H1 (cell line): ENCODE results near the gene BCL2A1. TPM values are rescaled to one million over a fixed set of nuclear protein-coding genes. Genes with fewer than 3 reads are reported as not detected.

Experiments used
- BCL11A ChIP-seq, 2 experiments: IDR thresholded peaks; one replicate each; pipeline ENCODE4 v1.6.1; 2011; ENCODE audit warnings: low read depth in 2 of 2, low read length in 2 of 2, mild to moderate bottlenecking in 2 of 2
- GTF2F1 ChIP-seq: IDR thresholded peaks from 2 replicates; pipeline ENCODE4 v1.6.1; 2012; ENCODE audit warnings: low read depth, low read length, improper control_type of control experiment, borderline replicate concordance
- MAFK ChIP-seq: IDR thresholded peaks from 2 replicates; pipeline ENCODE4 v1.6.1; 2012; ENCODE audit warnings: low read depth, mild to moderate bottlenecking, improper control_type of control experiment, low read length
- NANOG ChIP-seq: IDR thresholded peaks from 2 replicates; pipeline ENCODE4 v1.6.1; 2011; ENCODE audit warnings: low read length, low read depth, mild to moderate bottlenecking, inconsistent platforms; ENCODE audit not compliant: insufficient read depth, poor library complexity, severe bottlenecking
- YY1 ChIP-seq: IDR thresholded peaks from 2 replicates; pipeline ENCODE4 v1.6.1; 2011; ENCODE audit warnings: low read depth, mild to moderate bottlenecking, low read length
- polyA plus RNA-seq, 7 experiments: library from polyadenylated mRNA; depleted of rRNA in 3 of 7; stranded (reverse) in 5 of 7; unstranded in 2 of 7; fragments of >200 nt in 5 of 7; fragments of 200-250 nt in 2 of 7; gene quantifications; 1 replicate in 5 of 7; 2 replicates in 1 of 7; 4 replicates in 1 of 7; pipeline versions ENCODE4 v1.2.1 to v1.2.3, GENCODE V29; 2011 to 2013; ENCODE audit warnings: missing spikeins in 2 of 7, mixed read lengths in 2 of 7
- total RNA-seq: library from RNA; stranded (reverse); fragmentation: NEBNext Ultra II Directional; extraction: Animal tissue kit (Norgen Biotek cat#: 25700); gene quantifications from 2 replicates; pipeline ENCODE4 v1.2.1, GENCODE V29; 2021
- TF ChIP-seq, protein P1 (sequence below): fragments of 300-600 bp; sonication (generic); IDR thresholded peaks from 2 replicates; pipeline ENCODE4 v1.7.1; 2012; ENCODE audit warnings: low read length, moderate library complexity, mild to moderate bottlenecking, inconsistent platforms; ENCODE audit not compliant: insufficient replicate concordance

Gene BCL2A1
- total and polyA plus RNA-seq, 2 of the 8 experiments (the other 6 are each of a cell fraction or from before 2014, with no cell fraction given): not detected

DNA sequence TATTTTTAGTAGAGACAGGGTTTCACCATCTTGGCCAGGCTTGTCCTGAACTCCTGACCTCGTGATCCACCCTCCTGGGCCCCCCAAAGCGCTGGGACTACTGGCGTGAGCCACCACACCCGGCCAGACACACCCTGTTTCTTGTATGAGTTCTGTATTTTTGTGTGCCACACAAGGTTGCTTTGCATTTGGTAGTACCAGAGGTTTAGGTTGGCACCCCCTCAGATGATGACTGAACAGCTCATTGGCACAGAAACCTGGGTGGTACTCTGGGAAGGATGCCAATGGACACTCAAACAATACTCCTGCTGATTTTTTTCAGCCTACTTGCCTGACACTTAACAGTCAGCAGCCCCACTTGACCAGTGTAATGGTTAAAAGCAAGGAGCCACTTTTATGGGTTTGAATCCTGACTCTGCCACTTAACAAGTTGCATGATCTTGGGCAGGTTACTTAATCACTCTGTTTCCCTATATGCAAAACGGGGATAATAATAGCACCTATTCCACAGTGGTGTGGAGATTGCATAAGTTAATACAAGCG lies 39.2 kb upstream of the BCL2A1 start (continued):
- TF ChIP-seq BCL11A (IDR thresholded peaks at IDR 0.05; ENCODE audit: low read depth in 2 of 2, low read length in 2 of 2) (no peak), GTF2F1 (no peak), NANOG (no peak), YY1 (no peak), MAFK (no peak)
- TF ChIP-seq, protein P1, sequence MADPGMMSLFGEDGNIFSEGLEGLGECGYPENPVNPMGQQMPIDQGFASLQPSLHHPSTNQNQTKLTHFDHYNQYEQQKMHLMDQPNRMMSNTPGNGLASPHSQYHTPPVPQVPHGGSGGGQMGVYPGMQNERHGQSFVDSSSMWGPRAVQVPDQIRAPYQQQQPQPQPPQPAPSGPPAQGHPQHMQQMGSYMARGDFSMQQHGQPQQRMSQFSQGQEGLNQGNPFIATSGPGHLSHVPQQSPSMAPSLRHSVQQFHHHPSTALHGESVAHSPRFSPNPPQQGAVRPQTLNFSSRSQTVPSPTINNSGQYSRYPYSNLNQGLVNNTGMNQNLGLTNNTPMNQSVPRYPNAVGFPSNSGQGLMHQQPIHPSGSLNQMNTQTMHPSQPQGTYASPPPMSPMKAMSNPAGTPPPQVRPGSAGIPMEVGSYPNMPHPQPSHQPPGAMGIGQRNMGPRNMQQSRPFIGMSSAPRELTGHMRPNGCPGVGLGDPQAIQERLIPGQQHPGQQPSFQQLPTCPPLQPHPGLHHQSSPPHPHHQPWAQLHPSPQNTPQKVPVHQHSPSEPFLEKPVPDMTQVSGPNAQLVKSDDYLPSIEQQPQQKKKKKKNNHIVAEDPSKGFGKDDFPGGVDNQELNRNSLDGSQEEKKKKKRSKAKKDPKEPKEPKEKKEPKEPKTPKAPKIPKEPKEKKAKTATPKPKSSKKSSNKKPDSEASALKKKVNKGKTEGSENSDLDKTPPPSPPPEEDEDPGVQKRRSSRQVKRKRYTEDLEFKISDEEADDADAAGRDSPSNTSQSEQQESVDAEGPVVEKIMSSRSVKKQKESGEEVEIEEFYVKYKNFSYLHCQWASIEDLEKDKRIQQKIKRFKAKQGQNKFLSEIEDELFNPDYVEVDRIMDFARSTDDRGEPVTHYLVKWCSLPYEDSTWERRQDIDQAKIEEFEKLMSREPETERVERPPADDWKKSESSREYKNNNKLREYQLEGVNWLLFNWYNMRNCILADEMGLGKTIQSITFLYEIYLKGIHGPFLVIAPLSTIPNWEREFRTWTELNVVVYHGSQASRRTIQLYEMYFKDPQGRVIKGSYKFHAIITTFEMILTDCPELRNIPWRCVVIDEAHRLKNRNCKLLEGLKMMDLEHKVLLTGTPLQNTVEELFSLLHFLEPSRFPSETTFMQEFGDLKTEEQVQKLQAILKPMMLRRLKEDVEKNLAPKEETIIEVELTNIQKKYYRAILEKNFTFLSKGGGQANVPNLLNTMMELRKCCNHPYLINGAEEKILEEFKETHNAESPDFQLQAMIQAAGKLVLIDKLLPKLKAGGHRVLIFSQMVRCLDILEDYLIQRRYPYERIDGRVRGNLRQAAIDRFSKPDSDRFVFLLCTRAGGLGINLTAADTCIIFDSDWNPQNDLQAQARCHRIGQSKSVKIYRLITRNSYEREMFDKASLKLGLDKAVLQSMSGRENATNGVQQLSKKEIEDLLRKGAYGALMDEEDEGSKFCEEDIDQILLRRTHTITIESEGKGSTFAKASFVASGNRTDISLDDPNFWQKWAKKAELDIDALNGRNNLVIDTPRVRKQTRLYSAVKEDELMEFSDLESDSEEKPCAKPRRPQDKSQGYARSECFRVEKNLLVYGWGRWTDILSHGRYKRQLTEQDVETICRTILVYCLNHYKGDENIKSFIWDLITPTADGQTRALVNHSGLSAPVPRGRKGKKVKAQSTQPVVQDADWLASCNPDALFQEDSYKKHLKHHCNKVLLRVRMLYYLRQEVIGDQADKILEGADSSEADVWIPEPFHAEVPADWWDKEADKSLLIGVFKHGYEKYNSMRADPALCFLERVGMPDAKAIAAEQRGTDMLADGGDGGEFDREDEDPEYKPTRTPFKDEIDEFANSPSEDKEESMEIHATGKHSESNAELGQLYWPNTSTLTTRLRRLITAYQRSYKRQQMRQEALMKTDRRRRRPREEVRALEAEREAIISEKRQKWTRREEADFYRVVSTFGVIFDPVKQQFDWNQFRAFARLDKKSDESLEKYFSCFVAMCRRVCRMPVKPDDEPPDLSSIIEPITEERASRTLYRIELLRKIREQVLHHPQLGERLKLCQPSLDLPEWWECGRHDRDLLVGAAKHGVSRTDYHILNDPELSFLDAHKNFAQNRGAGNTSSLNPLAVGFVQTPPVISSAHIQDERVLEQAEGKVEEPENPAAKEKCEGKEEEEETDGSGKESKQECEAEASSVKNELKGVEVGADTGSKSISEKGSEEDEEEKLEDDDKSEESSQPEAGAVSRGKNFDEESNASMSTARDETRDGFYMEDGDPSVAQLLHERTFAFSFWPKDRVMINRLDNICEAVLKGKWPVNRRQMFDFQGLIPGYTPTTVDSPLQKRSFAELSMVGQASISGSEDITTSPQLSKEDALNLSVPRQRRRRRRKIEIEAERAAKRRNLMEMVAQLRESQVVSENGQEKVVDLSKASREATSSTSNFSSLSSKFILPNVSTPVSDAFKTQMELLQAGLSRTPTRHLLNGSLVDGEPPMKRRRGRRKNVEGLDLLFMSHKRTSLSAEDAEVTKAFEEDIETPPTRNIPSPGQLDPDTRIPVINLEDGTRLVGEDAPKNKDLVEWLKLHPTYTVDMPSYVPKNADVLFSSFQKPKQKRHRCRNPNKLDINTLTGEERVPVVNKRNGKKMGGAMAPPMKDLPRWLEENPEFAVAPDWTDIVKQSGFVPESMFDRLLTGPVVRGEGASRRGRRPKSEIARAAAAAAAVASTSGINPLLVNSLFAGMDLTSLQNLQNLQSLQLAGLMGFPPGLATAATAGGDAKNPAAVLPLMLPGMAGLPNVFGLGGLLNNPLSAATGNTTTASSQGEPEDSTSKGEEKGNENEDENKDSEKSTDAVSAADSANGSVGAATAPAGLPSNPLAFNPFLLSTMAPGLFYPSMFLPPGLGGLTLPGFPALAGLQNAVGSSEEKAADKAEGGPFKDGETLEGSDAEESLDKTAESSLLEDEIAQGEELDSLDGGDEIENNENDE: no peak
